22Rv1 (cell line): Measurements from ENCODE around the gene TREML4.

Experiments used
- H3K27ac ChIP-seq: fragments of 450-650 bp; 2 replicates; pipeline ENCODE4 v1.5.1; 2017
- CTCF ChIP-seq: fragments of 450-650 bp; IDR thresholded peaks from 2 replicates; pipeline ENCODE4 v1.5.1; 2017; ENCODE audit warnings: mild to moderate bottlenecking
- ZFX ChIP-seq: fragments of 450-650 bp; IDR thresholded peaks from 2 replicates; pipeline ENCODE4 v1.6.1; 2017; ENCODE audit warnings: antibody characterized with exemption, borderline replicate concordance

TREML4 gene

GRCh38 chr6:41252401-41253169 is 24.4 kb downstream of the TREML4 start:
- TF ChIP-seq ZFX: no peak
- TF ChIP-seq CTCF: no peak
- H3K27ac ChIP-seq: no peak overlapping the region

GRCh38 chr6:41255110-41255509 is 27.0 kb downstream of the TREML4 start:
- H3K27ac ChIP-seq: no peak overlapping the region
- no peak for TF ChIP-seq ZFX
- no peak for TF ChIP-seq CTCF

- H3K27ac ChIP-seq: no peak overlapping the region
- TF ChIP-seq CTCF: no peak
- TF ChIP-seq ZFX: no peak
These were observed 27.6 kb downstream of the TREML4 start for GRCh38 chr6:41255638-41256246.

- no peak overlapping the region for H3K27ac ChIP-seq
- TF ChIP-seq ZFX (no peak), CTCF (no peak)
These were observed 28.2 kb downstream of the TREML4 start for GRCh38 chr6:41256383-41256782.

- TF ChIP-seq CTCF: no peak
- TF ChIP-seq ZFX: no peak
- no peak overlapping the region for H3K27ac ChIP-seq
These were observed 29.4 kb downstream of the TREML4 start for GRCh38 chr6:41257369-41258195.

- H3K27ac ChIP-seq: no peak overlapping the region
These were observed 30.0 kb downstream of the TREML4 start for GRCh38 chr6:41258196-41258493.

More at GRCh38 chr6:41258196-41258493, 30.0 kb downstream of the TREML4 start:
- TF ChIP-seq CTCF: no peak
- no peak for TF ChIP-seq ZFX
